Measurements from ENCODE around the gene DHX57.
A peak's percentile ranks its signal among the peaks of the same experiment; 100 is the strongest.

DHX57 gene, protein sequence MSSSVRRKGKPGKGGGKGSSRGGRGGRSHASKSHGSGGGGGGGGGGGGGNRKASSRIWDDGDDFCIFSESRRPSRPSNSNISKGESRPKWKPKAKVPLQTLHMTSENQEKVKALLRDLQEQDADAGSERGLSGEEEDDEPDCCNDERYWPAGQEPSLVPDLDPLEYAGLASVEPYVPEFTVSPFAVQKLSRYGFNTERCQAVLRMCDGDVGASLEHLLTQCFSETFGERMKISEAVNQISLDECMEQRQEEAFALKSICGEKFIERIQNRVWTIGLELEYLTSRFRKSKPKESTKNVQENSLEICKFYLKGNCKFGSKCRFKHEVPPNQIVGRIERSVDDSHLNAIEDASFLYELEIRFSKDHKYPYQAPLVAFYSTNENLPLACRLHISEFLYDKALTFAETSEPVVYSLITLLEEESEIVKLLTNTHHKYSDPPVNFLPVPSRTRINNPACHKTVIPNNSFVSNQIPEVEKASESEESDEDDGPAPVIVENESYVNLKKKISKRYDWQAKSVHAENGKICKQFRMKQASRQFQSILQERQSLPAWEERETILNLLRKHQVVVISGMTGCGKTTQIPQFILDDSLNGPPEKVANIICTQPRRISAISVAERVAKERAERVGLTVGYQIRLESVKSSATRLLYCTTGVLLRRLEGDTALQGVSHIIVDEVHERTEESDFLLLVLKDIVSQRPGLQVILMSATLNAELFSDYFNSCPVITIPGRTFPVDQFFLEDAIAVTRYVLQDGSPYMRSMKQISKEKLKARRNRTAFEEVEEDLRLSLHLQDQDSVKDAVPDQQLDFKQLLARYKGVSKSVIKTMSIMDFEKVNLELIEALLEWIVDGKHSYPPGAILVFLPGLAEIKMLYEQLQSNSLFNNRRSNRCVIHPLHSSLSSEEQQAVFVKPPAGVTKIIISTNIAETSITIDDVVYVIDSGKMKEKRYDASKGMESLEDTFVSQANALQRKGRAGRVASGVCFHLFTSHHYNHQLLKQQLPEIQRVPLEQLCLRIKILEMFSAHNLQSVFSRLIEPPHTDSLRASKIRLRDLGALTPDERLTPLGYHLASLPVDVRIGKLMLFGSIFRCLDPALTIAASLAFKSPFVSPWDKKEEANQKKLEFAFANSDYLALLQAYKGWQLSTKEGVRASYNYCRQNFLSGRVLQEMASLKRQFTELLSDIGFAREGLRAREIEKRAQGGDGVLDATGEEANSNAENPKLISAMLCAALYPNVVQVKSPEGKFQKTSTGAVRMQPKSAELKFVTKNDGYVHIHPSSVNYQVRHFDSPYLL (N-terminal part only)

DNA sequence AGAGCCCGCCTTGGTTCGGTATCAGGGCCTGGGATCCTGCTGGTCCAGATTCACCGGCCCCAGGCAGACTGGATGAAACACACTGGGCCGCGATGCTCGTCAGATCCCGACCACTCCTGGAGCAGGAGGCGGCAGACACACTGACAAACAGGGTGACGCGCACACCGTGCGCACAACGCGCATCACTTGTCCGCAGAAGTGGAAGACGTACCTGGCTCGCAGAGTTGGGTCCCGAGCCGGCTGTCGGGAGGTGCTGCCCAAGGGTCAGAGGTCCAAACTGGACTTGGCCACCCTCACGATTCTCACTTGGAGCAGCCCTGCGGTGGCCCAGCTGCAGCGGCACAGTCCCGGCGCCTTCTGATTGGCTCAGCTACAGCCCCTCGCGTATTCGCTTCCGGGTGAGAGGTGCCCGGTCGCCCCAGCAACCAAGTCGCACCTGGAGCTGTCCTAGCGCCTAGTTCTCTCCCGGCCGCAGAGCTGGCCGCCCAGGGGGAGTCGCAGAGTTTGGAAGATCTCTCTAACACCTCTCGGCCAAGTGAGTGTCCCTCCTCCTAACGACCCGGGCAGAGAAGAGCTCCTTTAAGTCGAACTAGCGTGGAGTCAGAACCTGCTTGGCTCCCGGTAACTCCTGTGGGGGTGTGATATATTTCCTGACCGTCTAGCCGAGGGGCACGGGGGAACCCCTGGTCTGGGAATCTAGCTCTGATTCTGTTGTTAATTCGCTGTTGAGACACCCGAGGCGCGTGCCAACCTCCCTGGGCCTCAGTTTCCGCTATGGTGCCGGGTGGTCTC, at the start of gene DHX57, which contains the start of gene MORN2:
Gene DHX57 (minus strand): TSS at position 359 of the 792 bp plus-strand sequence. CDS start 7,529 bp downstream, outside the sequence.
Gene MORN2 (plus strand): TSS at position 401 of the 792 bp plus-strand sequence.
- DNase-seq (ENCODE audit: low spot score) = peak; percentile 64

DNA sequence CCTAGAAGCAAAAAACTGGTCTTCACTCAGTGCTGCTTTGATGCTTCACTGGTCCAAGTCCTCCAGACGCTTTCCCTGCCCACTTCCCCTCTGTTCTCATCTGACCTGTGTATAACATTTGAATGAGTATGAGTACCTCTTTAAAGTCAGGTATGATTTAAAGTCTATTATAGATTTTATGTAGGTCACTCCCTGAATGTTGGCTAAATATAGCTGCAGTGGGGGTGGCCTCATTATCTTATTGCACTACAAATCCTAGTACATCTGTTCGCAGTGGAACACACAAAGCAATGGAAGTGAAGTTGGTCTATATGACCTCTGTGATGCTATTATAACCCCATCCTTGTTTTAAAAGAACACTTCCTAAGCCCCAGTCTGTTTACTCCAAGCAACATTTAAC, 47.2 kb upstream of the DHX57 start:
- no peak for DNase-seq (ENCODE audit: low spot score)

DNA sequence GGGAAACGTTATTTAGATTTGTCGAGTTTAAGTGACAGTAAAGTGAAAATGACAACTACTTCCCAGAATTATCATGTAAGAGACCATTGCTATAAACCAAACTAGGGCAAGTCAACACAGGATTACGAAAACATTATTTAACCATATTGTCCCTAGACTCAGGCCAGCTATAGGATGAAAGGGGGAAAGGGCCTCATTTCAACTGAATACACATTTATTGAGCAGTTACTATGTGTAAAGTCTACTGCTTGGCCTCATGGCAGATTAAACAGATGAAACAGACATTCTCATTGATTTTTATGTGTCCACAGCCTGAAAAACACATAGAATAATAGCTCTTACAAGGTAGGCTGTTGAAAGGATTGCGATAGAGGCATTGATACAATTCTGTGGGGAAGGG, 46.7 kb upstream of the DHX57 start:
- DNase-seq (ENCODE audit: low spot score) = no peak

DNA sequence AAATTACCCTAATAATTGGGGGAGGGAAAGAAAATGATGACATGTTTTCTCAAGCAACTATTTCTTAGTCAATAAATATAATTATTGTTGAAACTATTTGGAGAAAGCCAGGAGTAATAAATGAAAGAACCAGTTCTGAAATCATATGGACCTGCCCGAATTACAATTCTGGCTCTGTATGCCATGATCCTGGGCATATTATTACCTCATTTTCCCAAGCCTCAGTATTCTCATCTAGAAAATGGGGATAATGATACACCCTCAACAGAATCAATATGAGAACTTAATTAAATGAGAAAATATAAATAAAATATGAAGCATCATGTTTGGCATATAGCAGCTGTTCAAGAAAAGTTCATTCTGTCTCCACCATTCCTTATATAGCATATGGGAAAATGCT, 36.9 kb upstream of the DHX57 start:
- no peak for DNase-seq (ENCODE audit: low spot score)

DNA sequence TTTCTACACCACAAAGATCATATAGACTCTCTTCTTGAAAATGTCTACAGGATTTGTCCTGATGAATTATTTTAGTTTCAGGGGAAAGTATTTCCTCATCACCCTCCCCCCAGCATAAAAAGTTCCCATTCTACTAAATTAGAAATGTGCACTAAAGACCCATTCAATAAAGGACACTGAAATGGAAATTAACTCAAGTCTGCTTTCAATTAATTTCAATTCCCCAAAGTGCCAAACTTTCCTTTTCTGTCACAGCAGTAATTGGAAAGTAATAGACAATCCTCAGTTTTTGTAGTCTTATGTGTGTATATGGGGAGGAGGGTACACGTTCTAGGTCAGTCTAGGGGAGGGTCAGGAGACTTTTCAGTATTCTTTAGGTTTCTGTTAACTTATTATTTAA, 35.5 kb upstream of the DHX57 start:
- DNase-seq (ENCODE audit: low spot score) = no peak

DNA sequence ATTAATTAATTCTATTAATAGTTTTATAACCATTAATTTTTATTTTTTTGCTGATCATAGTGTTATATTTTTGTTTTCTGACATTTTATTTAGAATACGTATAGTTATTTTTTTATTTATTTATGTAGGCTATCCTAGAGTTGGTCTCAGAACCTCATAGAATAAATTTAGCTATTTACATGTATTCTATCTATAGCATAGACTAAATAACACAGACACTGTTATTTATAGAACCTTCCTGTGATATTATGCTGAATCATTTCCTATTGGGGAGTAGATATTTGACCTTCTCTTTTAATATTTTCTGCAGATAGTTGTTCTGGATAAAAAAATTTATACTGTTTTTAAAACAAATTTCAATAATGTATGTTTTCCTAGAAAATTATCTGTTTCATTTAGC, 34.1 kb upstream of the DHX57 start:
- DNase-seq (ENCODE audit: low spot score) = no peak

DNA sequence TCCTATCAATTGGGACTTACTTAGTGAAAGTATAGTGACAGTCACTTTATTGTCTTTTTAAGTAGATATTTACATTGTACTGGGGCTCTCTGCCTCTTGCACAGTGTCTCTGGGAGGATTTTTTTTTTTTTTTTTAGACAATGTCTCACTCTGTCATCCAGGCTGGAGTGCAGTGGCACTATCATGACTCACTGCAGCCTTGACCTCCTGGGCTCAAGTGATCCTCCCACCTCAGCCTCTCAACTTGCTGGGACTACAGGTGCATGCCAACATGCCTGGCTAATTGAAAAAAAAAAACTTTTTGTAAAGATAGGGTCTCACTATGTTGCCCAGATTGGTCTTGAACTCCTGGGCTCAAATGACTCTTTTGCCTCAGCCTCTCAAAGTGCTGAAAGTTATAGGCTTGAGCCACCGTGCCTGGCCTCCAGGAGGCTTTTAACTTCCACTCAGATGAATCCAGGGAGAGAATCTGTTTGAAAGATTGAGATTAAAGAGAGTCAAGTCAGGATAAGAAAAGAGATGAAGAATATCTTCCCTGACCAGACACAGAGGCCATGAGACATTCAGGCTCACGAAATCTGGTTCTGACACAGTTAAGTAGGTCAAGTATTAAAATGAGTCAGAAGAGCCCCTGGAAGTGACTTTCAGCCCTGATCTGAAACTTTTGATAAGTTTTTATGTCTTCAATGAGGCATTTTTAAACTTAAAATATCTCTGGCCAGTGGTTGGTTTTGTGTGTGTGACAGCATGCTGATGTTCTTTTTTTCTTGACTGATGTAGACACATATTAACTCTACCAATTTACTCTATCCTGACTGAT, 32.2 kb upstream of the DHX57 start:
- DNase-seq (ENCODE audit: low spot score) = no peak

DNA sequence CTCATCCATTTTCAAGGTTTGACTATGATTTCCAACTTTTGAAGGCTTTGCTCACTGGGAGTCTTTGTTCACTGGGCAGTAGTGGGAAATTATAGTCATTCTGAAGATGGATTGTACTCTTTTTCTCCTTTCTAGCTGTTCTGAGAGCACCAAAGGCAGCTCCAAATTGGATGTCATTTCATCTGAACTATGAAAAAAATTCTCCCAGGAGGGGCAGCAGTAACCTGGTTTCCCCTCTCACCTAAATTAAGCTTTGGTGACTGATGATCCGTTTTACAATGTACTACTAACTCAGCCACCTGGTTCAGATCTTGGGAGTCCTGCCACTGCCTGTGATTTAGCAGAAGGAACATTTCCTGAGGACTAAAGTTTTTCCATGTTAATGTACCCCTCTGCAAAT, 31.5 kb upstream of the DHX57 start:
- DNase-seq (ENCODE audit: low spot score) = no peak

DNA sequence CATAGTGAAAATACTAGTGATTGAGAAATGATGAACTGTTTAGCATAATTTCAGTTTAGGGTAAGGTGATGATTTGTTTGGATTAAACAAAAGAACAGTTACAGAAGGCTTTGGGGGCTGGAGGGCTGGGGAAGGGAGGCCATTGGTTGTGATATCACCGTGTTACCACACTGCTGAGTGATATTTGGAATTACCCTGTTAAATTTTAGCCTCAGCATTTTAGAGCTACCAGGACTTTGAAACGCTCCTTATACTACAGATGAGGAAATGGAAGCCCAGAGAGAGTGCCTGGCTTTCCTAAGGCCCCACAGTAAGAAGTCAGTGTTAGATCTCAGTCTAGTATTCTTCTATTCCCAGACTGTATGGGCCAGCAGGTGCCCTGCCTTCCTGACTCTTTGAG, 29.5 kb upstream of the DHX57 start:
- DNase-seq (ENCODE audit: low spot score) = no peak

DNA sequence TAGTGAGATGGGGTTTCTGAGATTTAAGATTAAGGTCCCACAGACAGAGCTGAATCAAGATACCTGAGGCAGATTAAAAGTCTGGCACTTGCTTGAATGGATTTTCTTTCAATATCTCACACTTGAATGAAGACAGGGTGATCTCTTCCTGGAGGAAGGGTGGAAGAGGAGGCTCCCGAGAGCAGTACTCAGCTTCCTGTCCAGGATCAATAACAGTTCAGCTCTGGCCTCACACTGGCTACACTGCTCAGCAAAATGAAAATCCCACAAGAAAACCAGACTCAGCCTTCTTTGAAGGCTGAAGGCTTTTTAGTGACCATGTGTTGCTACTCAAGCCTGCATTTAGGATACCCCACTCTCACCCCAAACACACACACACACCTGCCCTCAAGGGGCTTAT, 25.0 kb upstream of the DHX57 start:
- no peak for DNase-seq (ENCODE audit: low spot score)

DNA sequence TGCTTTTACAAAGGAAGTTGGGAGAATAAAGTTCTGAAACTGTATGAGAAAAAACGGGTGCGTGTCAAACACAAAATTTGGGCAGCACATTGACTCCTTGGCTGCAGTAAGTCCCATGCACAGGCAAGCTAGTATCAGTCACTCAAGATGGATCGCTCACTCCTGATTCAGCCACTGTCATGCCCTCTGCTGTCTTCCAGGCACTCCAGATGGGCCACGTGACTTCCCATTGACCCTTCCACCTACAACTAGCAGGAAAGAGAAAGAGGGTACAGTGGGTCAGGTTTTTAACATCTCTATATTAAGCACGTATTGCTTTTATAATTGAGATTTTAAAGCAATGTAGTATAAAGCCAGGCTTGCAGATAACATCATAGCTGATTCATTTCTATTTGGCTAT, 22.5 kb upstream of the DHX57 start:
- DNase-seq (ENCODE audit: low spot score) = no peak

DNA sequence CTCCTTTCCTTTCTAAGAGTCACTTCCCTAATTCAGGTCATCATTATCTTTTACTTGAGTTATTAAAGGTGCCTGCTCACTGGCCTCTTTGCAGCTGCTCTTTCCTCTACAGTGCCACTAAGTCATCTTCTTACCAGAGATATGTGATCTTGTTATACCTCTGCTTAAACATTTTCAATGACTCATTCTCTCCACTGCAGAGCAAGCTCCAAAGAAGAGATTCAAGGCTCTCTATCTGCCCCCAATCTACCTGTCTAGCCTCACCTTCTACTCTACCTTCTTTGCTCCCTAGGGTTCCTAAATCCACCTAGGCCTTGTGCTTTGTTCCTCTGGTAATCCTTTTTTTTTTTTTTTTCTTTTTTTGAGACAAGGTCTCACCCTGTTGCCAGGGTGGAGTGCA, 17.1 kb upstream of the DHX57 start:
- no peak for DNase-seq (ENCODE audit: low spot score)

DNA sequence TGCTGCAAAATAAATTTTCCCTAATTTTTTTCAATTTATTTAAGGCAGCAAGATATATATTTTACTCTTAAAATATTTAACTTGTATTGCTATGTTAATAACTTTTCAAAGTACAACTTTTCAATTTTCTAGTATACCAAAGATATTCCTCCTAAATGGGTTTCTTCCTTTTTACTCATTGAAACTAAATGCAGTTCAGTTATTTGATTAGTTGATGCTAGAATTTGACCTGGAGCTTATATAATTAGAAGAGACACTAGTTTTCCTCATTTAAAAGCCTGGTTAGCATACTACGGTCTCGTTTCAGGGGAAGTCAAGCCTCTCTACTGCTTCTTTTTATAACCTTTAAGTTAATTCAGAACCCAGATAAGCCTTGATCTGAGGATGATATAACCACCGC, 13.8 kb upstream of the DHX57 start, which contains the start of gene ARHGEF33:
Gene ARHGEF33 (plus strand): TSS at position 301 of the 400 bp plus-strand sequence. CDS start 29,573 bp downstream, outside the sequence.
- no peak for DNase-seq (ENCODE audit: low spot score)

DNA sequence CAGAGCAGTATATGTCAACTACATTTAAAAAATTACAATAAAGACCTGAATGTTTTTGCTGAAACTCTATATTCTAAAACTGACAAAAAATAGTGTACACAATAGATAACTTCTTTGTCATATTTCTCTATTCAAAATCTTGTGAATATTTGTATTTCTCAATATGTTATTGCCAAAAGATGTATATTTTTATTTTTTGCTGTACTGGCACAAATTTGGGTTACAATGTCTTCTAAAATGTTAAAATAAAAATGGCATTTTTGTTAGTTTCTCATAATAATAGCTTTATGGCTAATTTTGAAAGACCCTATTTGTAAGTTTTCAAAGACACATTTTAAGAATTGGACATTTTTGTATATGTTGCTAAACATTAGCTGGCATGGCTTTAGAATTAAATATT, 13.3 kb upstream of the DHX57 start:
- no peak for DNase-seq (ENCODE audit: low spot score)

DNA sequence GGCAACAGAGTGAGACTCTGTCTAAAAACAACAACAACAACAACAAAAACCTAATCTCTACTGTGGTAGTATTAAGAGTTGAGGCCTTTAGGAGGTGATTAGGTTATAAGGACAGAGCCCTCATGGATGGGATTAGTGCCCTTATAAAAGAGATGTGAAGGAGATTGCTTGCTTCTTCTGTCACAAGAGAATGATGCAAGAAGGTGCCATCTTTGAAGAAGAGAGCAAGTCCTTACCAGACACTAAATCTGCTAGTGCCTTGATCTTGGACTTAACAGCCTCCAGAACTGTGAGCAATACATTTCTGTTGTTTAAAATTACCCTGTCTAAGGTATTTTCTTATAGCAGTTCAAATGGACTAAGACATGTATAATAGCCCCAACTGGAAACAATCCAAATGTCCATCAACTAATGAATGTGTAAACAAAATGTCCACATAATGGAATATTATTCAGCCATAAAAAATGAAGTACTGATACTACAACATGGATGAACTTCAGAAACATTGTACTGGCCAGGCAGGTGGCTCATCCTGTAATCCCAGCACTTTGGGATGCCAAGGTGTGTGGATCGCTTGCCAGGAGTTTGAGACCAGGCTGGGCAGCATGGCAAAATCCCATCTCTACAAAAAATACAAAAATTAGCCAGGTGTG, 12.3 kb upstream of the DHX57 start:
- no peak for DNase-seq (ENCODE audit: low spot score)

DNA sequence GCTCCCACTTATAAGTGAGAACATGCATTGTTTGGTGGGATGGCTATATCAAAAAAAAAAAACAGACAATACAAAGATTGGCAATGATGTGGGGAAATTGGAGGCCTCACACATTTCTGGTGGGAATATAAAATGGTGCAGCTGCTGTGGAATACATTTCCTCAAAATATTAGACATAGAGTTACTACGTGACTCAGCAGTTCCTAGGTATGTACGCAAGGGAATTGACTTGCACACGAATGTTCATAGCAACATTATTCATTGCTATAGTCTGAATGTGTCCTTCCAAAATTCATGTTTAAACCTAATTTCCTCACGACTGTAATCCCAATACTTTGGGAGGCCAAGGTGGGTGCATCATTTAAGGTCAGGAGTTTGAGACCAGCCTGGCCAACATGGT, 11.6 kb upstream of the DHX57 start:
- DNase-seq (ENCODE audit: low spot score) = no peak

DNA sequence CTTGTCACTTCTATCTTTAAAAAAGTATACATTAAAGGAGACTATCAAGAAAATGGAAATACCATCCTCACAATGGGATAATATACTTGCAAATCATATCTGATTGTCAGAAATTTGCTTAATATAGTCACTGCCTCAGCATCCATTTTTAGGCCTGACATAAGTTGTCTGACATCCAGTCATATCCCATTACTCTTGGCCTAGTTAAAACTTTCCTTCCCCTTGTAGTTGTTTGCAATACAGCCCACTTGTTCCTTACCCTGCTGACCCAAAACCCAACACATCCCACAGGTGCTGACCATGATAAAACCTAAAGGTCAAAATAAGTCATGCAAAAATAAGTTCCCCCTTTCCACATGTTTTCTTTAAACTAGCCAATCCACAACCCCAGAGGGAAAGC, 10.3 kb upstream of the DHX57 start:
- no peak for DNase-seq (ENCODE audit: low spot score)

DNA sequence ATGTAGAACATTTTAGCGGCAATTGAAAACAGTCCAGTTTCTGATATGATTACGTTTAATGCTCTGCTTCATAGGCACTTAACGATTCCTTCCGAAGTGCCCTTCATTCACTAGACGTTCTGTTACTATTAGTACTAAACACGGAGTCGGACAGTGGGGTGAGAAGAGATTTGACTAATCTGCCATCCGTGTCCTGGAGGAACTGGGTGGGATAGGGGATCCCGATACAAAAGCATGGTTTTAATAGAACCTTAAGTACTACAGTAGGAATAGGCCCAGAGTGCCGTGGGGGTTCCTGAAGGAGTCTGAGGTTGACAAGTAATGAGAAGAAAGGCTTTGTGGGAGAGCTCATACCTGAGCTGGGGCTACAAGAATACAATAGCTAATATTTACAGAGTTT, 673 bp upstream of the DHX57 start:
- no peak for DNase-seq (ENCODE audit: low spot score)

DNA sequence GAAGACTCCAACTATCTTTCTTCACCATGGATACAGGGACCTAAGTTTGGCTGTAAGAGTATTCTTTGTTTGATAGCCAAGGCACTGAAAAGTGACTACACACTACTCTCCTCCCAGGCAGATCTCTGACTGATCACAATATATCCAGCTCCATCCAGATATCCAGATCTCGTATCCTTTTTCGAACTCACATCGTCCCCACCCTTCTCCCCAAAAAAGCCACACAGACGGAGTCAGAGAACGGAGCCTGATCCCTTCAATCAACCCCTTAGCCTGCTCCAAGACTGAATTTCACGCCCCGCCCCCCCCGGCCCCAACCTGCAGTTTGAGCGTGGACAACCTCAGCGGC, 533 bp downstream of the DHX57 start:
- no peak for DNase-seq (ENCODE audit: low spot score)

DNA sequence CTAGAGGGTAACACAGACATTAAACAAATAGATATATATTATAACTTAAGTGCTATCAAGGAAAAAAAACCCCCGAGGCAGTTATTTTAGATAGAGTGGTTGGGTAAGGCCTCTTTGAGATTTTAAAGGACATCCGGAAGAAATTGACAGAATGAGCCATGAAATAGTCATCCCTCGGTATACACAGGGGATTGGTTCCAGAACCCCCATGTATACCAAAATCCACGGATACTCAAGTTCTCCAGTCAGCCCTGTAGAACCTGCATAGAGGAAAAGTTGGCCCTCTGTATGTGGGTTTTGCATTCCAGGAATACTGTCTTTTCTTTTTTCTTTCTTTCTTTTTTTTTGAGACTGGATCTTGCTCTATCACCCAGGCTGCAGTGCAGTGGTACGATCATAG, 2.0 kb downstream of the DHX57 start:
- DNase-seq (ENCODE audit: low spot score) = no peak
